Left lung (tissue), 10 donors: ENCODE measurements around the gene MAP3K9. TPM values are rescaled to one million over a fixed set of nuclear protein-coding genes. Genes with fewer than 3 reads are reported as not detected.

Experiments
- ATAC-seq: fragments of 200-7000 bp; cut with Tn5 transposase; one replicate; pipeline ENCODE4 v1.9.1; 2020; ENCODE audit warnings: moderate library complexity
- DNase-seq, 4 donors: peaks; one replicate each; pipeline ENCODE4 v3.0.0-alpha.2; 2013 to 2020
- H3K27ac ChIP-seq, 2 donors: fragments of 200-600 bp; sonication (generic) in 1 of 2; one replicate each; pipeline versions ENCODE4 v1.5.0 to v1.8.0; 2020 to 2021
- H3K27me3 ChIP-seq, 2 donors: fragments of 200-600 bp; sonication (generic) in 1 of 2; one replicate each; pipeline versions ENCODE4 v1.5.0 to v1.8.0; 2020 to 2021
- H3K36me3 ChIP-seq, 2 donors: fragments of 200-600 bp; sonication (generic) in 1 of 2; one replicate each; pipeline versions ENCODE4 v1.5.0 to v1.8.0; 2020 to 2021
- H3K4me1 ChIP-seq, 2 donors: fragments of 200-600 bp; one replicate each; pipeline ENCODE4 v1.8.0; 2021
- H3K4me3 ChIP-seq, 2 donors: fragments of 200-600 bp; sonication (generic) in 1 of 2; one replicate each; pipeline versions ENCODE4 v1.5.0 to v1.8.0; 2020 to 2021; ENCODE audit warnings: mild to moderate bottlenecking in 1 of 2
- H3K9me3 ChIP-seq, 2 donors: fragments of 200-600 bp; sonication (generic) in 1 of 2; one replicate each; pipeline versions ENCODE4 v1.5.0 to v1.8.0; 2020 to 2021
- intact Hi-C, 2 donors: fragments of 100-400 bp; cut with DNase I; formaldehyde crosslinking; loops; one replicate each; pipeline versions ENCODE4 v1.11.2 to v1.14.2; 2022
- polyA plus RNA-seq, 6 donors: library from polyadenylated mRNA; unstranded; fragments of 120-200 nt; gene quantifications; one replicate each; pipeline ENCODE4 v1.2.1, GENCODE V29; 2013; ENCODE audit not compliant: insufficient read length in 6 of 6
- total RNA-seq, 2 donors: library from RNA; stranded (reverse); fragmentation: NEBNext Ultra II Directional; extraction: Animal tissue kit (Norgen Biotek cat#: 25700); gene quantifications; one replicate each; pipeline ENCODE4 v1.2.1, GENCODE V29; 2021
- TF ChIP-seq, protein P1 (sequence below), 2 donors: fragments of 200-600 bp; sonication (generic) in 1 of 2; IDR thresholded peaks; one replicate each; pipeline versions ENCODE4 v1.5.0 to v1.8.0; 2021; ENCODE audit warnings: antibody characterized with exemption in 2 of 2
- donor health status: DM: no; HTN: yes; CAD: no.
- donor health status: DM: no; HTN: no; CAD: no.

MAP3K9 gene
- total and polyA plus RNA-seq, 8 donors = 5.1 to 13.1 (median 6.4) TPM

DNA sequence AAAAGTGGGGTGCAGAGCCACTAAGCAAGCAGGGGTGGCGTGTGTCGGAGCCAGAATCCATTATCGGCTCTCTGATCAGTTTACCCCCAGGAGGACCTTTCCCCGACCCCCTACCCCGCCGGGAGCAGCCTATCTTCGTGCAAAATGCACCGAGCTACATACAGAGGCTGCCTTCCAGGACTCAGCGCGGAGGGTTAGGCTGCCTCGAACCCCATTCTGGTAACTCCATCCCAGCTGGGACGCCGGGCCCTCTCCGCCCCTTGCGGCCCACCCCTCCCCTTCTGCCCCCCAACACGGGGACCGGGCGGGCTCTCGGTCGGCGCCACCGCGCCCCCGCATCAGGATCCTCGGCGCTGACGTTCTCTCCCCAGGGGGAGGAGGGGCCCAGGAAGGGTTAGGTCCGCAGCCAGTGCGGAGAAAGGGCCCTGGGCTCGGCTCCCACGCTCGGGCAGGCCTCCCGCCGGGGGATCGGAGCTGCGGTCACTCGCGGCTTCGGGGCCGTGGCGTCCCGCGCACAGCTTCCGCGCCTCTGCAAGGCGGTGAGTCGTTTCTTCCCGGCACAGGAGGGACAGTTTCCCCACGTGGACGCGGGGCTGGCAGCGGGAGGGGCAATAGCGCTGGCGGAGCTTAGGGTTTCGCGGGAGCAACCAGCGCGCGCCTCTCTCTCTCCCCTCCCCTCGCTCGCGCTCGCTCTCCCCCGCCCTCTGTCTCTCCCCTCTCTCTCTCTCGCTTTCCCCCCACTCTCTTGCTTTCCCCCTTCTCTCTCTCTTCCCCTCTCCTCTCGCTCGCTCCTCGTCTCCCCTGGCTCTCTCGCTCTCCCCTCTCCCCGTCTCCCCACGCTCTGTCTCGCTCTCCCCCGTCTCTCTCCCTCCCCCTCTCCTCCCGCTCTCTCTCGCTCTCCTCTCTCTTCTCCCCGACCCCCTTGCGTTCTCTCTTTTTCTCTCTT is 12.5 kb upstream of the MAP3K9 start:
- ATAC-seq (peak; percentile 62), DNase-seq (peak; percentile 46 to 93 (median 60))
- Histone ChIP-seq H3K36me3 (no peaks in the 10 kb centered on the region), H3K4me3 (peak overlapping the region; percentile 56 to 57), H3K27me3 (peaks cover 0 to 26% of the 10 kb centered on the region in 2 donors), H3K9me3 (no peaks in the 10 kb centered on the region), H3K4me1 (peaks cover 5 to 31% of the 10 kb centered on the region in 2 donors), H3K27ac (peak overlapping the region in 1 of 2 donors; percentile 53)
- TF ChIP-seq, protein P1, sequence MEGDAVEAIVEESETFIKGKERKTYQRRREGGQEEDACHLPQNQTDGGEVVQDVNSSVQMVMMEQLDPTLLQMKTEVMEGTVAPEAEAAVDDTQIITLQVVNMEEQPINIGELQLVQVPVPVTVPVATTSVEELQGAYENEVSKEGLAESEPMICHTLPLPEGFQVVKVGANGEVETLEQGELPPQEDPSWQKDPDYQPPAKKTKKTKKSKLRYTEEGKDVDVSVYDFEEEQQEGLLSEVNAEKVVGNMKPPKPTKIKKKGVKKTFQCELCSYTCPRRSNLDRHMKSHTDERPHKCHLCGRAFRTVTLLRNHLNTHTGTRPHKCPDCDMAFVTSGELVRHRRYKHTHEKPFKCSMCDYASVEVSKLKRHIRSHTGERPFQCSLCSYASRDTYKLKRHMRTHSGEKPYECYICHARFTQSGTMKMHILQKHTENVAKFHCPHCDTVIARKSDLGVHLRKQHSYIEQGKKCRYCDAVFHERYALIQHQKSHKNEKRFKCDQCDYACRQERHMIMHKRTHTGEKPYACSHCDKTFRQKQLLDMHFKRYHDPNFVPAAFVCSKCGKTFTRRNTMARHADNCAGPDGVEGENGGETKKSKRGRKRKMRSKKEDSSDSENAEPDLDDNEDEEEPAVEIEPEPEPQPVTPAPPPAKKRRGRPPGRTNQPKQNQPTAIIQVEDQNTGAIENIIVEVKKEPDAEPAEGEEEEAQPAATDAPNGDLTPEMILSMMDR (IDR thresholded peaks at IDR 0.05) = no peak
- intact Hi-C loops = loop anchor here in 1 of 2 donors (10.0 kb wide), 1 partner anchor 153 kb away; no protein-coding TSS in a partner anchor

DNA sequence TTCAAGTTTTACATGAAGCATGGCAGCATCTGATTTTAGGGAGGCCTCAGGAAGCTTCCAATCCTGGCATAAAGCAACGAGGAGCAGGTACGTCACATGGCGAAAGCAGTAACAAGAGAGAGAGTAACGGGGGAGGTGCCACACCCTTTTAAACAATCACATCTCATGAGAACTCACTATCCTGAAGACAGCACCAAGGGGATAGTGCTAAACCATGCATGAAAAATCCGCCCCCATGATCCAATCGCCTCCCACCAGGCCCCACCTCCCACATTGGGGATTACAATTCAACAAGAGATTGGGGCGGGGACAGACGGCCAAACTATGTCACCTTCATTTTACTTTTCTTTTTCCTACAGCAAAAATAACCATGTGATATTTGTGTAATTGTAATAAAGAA is 7.2 kb upstream of the MAP3K9 start:
- Histone ChIP-seq H3K27me3 (peaks cover 0 to 16% of the 10 kb centered on the region in 2 donors), H3K27ac (no peak overlapping the region), H3K4me3 (no peak overlapping the region), H3K4me1 (peaks cover 1 to 18% of the 10 kb centered on the region in 2 donors), H3K36me3 (no peaks in the 10 kb centered on the region), H3K9me3 (no peaks in the 10 kb centered on the region)
- intact Hi-C loops = loop anchor here in 1 of 2 donors (10.0 kb wide), 1 partner anchor 182 kb away; no protein-coding TSS in a partner anchor
- DNase-seq (no peak), ATAC-seq (no peak)
- TF ChIP-seq, protein P1 (IDR thresholded peaks at IDR 0.05) = no peak

DNA sequence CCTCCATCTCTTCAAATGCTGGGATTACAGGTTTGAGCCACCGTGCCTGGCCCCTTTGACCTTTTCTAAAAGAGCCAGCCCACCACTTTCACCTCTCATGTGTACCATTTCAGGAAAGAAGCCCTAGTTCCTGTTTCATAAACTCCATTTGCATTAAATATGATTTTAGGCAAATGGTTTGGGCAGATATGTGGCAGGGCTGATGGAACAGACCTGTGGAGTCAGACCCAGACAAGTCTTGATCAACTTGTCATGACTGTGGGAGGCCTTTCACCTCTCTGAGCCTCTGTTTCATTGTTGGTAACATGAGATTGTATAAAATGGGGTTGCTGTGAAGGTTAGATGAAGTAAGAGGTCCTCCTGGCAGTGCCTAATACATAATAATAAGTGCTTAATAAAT is 5.2 kb upstream of the MAP3K9 start:
- H3K27ac ChIP-seq = no peak overlapping the region
- H3K4me3 ChIP-seq = no peak overlapping the region
- no peaks in the 10 kb centered on the region for H3K9me3 ChIP-seq
- TF ChIP-seq, protein P1 (IDR thresholded peaks at IDR 0.05) = no peak
- no peaks in the 10 kb centered on the region for H3K36me3 ChIP-seq
- intact Hi-C loops = loop anchor here in 1 of 2 donors (10.0 kb wide), 1 partner anchor 180 kb away; no protein-coding TSS in a partner anchor
- DNase-seq = no peak
- peaks cover 0 to 25% of the 10 kb centered on the region in 2 donors for H3K27me3 ChIP-seq
- peaks cover 0 to 10% of the 10 kb centered on the region in 2 donors for H3K4me1 ChIP-seq
- no peak for ATAC-seq

DNA sequence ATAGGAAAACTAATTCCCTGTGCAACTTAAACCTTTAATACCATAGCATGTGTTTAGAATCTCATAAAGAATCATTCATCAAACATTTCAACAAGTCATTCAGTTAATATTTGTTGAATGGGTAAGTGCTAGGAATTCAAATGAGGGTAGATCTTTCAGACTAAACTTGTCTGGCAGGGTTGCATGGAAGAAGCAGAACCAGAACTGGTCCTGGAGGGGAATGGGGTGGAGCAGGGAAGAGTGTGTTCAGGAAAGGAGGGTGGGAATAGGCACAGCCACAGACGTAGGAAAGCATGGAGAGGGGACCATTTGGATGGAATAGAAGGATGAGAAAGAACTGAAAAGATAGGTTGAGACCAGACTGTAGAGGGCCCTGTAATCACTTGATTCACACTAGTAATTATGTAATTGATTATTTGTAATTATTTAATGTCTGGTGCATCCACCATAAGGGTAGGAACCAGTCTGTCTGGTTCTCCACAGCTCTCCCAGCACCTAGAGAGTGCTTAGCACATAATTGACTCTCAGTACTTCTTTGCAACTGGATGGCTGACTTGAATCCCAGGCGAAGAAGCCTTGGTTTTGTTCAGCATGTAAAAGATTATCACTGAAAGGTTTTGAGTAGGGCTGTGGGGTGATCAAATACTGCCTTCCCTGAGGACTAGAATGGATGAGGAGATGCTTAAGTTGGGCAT is 3.0 kb upstream of the MAP3K9 start:
- TF ChIP-seq, protein P1 (IDR thresholded peaks at IDR 0.05) = no peak
- peak; percentile 26 for ATAC-seq
- Histone ChIP-seq H3K4me1 (peaks cover 3 to 18% of the 10 kb centered on the region in 2 donors), H3K36me3 (no peaks in the 10 kb centered on the region), H3K4me3 (no peak overlapping the region), H3K27ac (peak overlapping the region in 1 of 2 donors; percentile 19), H3K27me3 (peaks cover 9 to 46% of the 10 kb centered on the region in 2 donors), H3K9me3 (no peaks in the 10 kb centered on the region)
- DNase-seq = peak in 1 of 4 donors; percentile 60
- intact Hi-C loops = loop anchor here in 1 of 2 donors (10.0 kb wide), 1 partner anchor 177 kb away; no protein-coding TSS in a partner anchor
